ENCODE measurements around the gene LCE1C.

GRCh38 chr1:152758636-152759035 is 47.8 kb downstream of the LCE1C start:
- TF ChIP-seq SIN3B (IDR thresholded peaks at IDR 0.05; ENCODE audit: low read depth) (no peak), SMC3 (conservative IDR thresholded peaks at IDR 0.05; ENCODE audit: insufficient read depth, low read depth, low read length) (no peak), JUN (IDR thresholded peaks at IDR 0.05; ENCODE audit: borderline replicate concordance, low read depth, low read length) (no peak), JUN (CRISPR knock-in tag; IDR thresholded peaks at IDR 0.05; ENCODE audit: borderline replicate concordance) (no peak), NR2C2 (CRISPR knock-in tag; IDR thresholded peaks at IDR 0.05) (no peak), NR2C2 (tag; IDR thresholded peaks at IDR 0.05) (no peak), CTCF (IDR thresholded peaks at IDR 0.05 in 2 of 3, conservative IDR thresholded peaks at IDR 0.05 in 1 of 3; ENCODE audit: insufficient read depth in 2 of 3, low read depth in 1 of 3, low read length in 3 of 3) (no peak), SRF (CRISPR knock-in tag; IDR thresholded peaks at IDR 0.05) (no peak), RCOR1 (IDR thresholded peaks at IDR 0.05; ENCODE audit: borderline replicate concordance in 1 of 2, low read depth in 2 of 2, low read length in 2 of 2) (no peak), EGR1 (conservative IDR thresholded peaks at IDR 0.05) (no peak), ZNF707 (CRISPR knock-in tag; conservative IDR thresholded peaks at IDR 0.05) (no peak), ZNF165 (CRISPR knock-in tag; IDR thresholded peaks at IDR 0.05; ENCODE audit: borderline replicate concordance) (no peak), NFRKB (IDR thresholded peaks at IDR 0.05; ENCODE audit: low read depth) (no peak), CREB1 (IDR thresholded peaks at IDR 0.05) (no peak), CREB1 (CRISPR knock-in tag; IDR thresholded peaks at IDR 0.05) (no peak)
- TF ChIP-seq, protein P1, sequence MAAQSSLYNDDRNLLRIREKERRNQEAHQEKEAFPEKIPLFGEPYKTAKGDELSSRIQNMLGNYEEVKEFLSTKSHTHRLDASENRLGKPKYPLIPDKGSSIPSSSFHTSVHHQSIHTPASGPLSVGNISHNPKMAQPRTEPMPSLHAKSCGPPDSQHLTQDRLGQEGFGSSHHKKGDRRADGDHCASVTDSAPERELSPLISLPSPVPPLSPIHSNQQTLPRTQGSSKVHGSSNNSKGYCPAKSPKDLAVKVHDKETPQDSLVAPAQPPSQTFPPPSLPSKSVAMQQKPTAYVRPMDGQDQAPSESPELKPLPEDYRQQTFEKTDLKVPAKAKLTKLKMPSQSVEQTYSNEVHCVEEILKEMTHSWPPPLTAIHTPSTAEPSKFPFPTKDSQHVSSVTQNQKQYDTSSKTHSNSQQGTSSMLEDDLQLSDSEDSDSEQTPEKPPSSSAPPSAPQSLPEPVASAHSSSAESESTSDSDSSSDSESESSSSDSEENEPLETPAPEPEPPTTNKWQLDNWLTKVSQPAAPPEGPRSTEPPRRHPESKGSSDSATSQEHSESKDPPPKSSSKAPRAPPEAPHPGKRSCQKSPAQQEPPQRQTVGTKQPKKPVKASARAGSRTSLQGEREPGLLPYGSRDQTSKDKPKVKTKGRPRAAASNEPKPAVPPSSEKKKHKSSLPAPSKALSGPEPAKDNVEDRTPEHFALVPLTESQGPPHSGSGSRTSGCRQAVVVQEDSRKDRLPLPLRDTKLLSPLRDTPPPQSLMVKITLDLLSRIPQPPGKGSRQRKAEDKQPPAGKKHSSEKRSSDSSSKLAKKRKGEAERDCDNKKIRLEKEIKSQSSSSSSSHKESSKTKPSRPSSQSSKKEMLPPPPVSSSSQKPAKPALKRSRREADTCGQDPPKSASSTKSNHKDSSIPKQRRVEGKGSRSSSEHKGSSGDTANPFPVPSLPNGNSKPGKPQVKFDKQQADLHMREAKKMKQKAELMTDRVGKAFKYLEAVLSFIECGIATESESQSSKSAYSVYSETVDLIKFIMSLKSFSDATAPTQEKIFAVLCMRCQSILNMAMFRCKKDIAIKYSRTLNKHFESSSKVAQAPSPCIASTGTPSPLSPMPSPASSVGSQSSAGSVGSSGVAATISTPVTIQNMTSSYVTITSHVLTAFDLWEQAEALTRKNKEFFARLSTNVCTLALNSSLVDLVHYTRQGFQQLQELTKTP (IDR thresholded peaks at IDR 0.05; ENCODE audit: low read depth in 1 of 2, partially characterized antibody in 2 of 2) = no peak

Measured in K562 (cell line).